Suprapubic skin (tissue), 4 donors: Measurements from ENCODE around the gene PFKFB4. TPM values are rescaled to one million over a fixed set of nuclear protein-coding genes. Genes with fewer than 3 reads are reported as not detected.

Experiments
- DNase-seq, 2 donors: peaks; one replicate each; pipeline ENCODE4 v3.0.0-alpha.2; 2019; ENCODE audit warnings: low spot score in 2 of 2
- H3K27ac ChIP-seq: fragments of 200-600 bp; sonication (generic); one replicate; pipeline ENCODE4 v1.5.1; 2019
- H3K27me3 ChIP-seq: fragments of 200-600 bp; sonication (generic); one replicate; pipeline ENCODE4 v1.5.1; 2019
- H3K36me3 ChIP-seq: fragments of 200-600 bp; sonication (generic); one replicate; pipeline ENCODE4 v1.5.1; 2019
- H3K4me1 ChIP-seq: fragments of 200-600 bp; sonication (generic); one replicate; pipeline ENCODE4 v1.5.1; 2019
- H3K4me3 ChIP-seq: fragments of 200-600 bp; sonication (generic); one replicate; pipeline ENCODE4 v1.5.1; 2019; ENCODE audit warnings: mild to moderate bottlenecking
- H3K9me3 ChIP-seq: fragments of 200-600 bp; sonication (generic); one replicate; pipeline ENCODE4 v1.5.1; 2019
- EP300 ChIP-seq: sonication (generic); formaldehyde crosslinking; IDR thresholded peaks from one replicate; pipeline ENCODE4 v1.6.1; 2017; ENCODE audit warnings: antibody characterized with exemption
- POLR2A ChIP-seq, 2 donors: fragments of 450-650 bp; IDR thresholded peaks; one replicate each; pipeline ENCODE4 v1.6.1; 2017; ENCODE audit warnings: antibody characterized with exemption in 2 of 2, mild to moderate bottlenecking in 2 of 2, moderate library complexity in 2 of 2
- POLR2AphosphoS5 ChIP-seq, 3 donors: sonication (generic); formaldehyde crosslinking; IDR thresholded peaks; one replicate each; pipeline ENCODE4 v1.6.1; 2017; ENCODE audit warnings: antibody characterized with exemption in 3 of 3
- WGBS: methylation state at CpG from one replicate; pipeline ENCODE4 v1.1.5; 2018; 5-methylcytosine and 5-hydroxymethylcytosine counted together
- total RNA-seq, 4 donors: library from RNA; depleted of rRNA; stranded (reverse); fragments of >200 nt; gene quantifications; one replicate each; pipeline ENCODE4 v1.1.0, GENCODE V29; 2016
- TF ChIP-seq, protein P1 (sequence below), 2 donors: fragments of 200-600 bp in 1 of 2; fragments of 450-650 bp in 1 of 2; sonication (generic) in 1 of 2; IDR thresholded peaks; one replicate each; pipeline ENCODE4 v1.5.1; 2016 to 2019; ENCODE audit warnings: antibody characterized with exemption in 2 of 2, mild to moderate bottlenecking in 1 of 2, moderate library complexity in 1 of 2

The PFKFB4 gene
- total RNA-seq, 4 donors from 2014 or later = 3.6 to 12.7 (median 8.3) TPM

- H3K9me3 ChIP-seq = no peaks in the 10 kb centered on the region
- DNase-seq = no peak
- peaks cover 45% of the 10 kb centered on the region for H3K4me1 ChIP-seq
- H3K4me3 ChIP-seq = no peak overlapping the region
- 82% methylated on average over 5 of the region's 5 CpGs for WGBS
- H3K36me3 ChIP-seq = peaks cover 4% of the 10 kb centered on the region
- H3K27me3 ChIP-seq = no peaks in the 10 kb centered on the region
- no peak for TF ChIP-seq POLR2AphosphoS5 (IDR thresholded peaks at IDR 0.05)
- TF ChIP-seq, protein P1, sequence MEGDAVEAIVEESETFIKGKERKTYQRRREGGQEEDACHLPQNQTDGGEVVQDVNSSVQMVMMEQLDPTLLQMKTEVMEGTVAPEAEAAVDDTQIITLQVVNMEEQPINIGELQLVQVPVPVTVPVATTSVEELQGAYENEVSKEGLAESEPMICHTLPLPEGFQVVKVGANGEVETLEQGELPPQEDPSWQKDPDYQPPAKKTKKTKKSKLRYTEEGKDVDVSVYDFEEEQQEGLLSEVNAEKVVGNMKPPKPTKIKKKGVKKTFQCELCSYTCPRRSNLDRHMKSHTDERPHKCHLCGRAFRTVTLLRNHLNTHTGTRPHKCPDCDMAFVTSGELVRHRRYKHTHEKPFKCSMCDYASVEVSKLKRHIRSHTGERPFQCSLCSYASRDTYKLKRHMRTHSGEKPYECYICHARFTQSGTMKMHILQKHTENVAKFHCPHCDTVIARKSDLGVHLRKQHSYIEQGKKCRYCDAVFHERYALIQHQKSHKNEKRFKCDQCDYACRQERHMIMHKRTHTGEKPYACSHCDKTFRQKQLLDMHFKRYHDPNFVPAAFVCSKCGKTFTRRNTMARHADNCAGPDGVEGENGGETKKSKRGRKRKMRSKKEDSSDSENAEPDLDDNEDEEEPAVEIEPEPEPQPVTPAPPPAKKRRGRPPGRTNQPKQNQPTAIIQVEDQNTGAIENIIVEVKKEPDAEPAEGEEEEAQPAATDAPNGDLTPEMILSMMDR (IDR thresholded peaks at IDR 0.05) = no peak
- no peak for TF ChIP-seq EP300
- TF ChIP-seq POLR2A (IDR thresholded peaks at IDR 0.05) = no peak
- H3K27ac ChIP-seq = peak overlapping the region; percentile 90
These were observed 54.5 kb downstream of the PFKFB4 start for GRCh38 chr3:48502121-48502520.

- H3K36me3 ChIP-seq = peaks cover 11% of the 10 kb centered on the region
- no peak overlapping the region for H3K4me3 ChIP-seq
- WGBS = 61% methylated on average over 5 of the region's 7 CpGs
- H3K9me3 ChIP-seq = no peaks in the 10 kb centered on the region
- no peak overlapping the region for H3K27ac ChIP-seq
- DNase-seq = peak in 1 of 2 donors; percentile 57
- TF ChIP-seq POLR2A (IDR thresholded peaks at IDR 0.05) = no peak
- TF ChIP-seq, protein P1 (IDR thresholded peaks at IDR 0.05) = no peak
- TF ChIP-seq POLR2AphosphoS5 (IDR thresholded peaks at IDR 0.05) = no peak
- no peak for TF ChIP-seq EP300
- peaks cover 38% of the 10 kb centered on the region for H3K4me1 ChIP-seq
- no peaks in the 10 kb centered on the region for H3K27me3 ChIP-seq
These were observed 55.4 kb downstream of the PFKFB4 start for GRCh38 chr3:48501196-48501595.

GRCh38 chr3:48500656-48501055, 55.9 kb downstream of the PFKFB4 start:
- Histone ChIP-seq H3K27me3 (no peaks in the 10 kb centered on the region), H3K9me3 (no peaks in the 10 kb centered on the region), H3K4me1 (peaks cover 38% of the 10 kb centered on the region), H3K36me3 (peaks cover 16% of the 10 kb centered on the region), H3K4me3 (no peak overlapping the region), H3K27ac (no peak overlapping the region)
- 87% methylated on average over 5 of the region's 5 CpGs for WGBS
- TF ChIP-seq, protein P1 (IDR thresholded peaks at IDR 0.05) = no peak
- TF ChIP-seq EP300 (no peak), POLR2A (IDR thresholded peaks at IDR 0.05) (no peak), POLR2AphosphoS5 (IDR thresholded peaks at IDR 0.05) (no peak)
- peak in 1 of 2 donors; percentile 44 for DNase-seq

- no peak for TF ChIP-seq POLR2AphosphoS5 (IDR thresholded peaks at IDR 0.05)
- TF ChIP-seq EP300 = no peak
- no peak for TF ChIP-seq POLR2A (IDR thresholded peaks at IDR 0.05)
- TF ChIP-seq, protein P1 (IDR thresholded peaks at IDR 0.05) = no peak
- Histone ChIP-seq H3K27ac (peak overlapping the region; percentile 68), H3K27me3 (no peaks in the 10 kb centered on the region), H3K36me3 (peaks cover 20% of the 10 kb centered on the region), H3K4me3 (no peak overlapping the region), H3K4me1 (peaks cover 8% of the 10 kb centered on the region), H3K9me3 (no peaks in the 10 kb centered on the region)
- 62% methylated on average over 3 of the region's 3 CpGs for WGBS
- peak in 1 of 2 donors; percentile 22 for DNase-seq
These were observed 63.5 kb downstream of the PFKFB4 start for GRCh38 chr3:48493203-48493501.

- Histone ChIP-seq H3K4me3 (no peak overlapping the region), H3K36me3 (peaks cover 20% of the 10 kb centered on the region), H3K27me3 (no peaks in the 10 kb centered on the region), H3K4me1 (peaks cover 8% of the 10 kb centered on the region), H3K9me3 (no peaks in the 10 kb centered on the region), H3K27ac (peak overlapping the region; percentile 68)
- WGBS = 56% methylated on average over 7 of the region's 7 CpGs
- peak in 1 of 2 donors; percentile 15 for DNase-seq
- TF ChIP-seq EP300 = no peak
- no peak for TF ChIP-seq POLR2AphosphoS5 (IDR thresholded peaks at IDR 0.05)
- no peak for TF ChIP-seq POLR2A (IDR thresholded peaks at IDR 0.05)
- TF ChIP-seq, protein P1 (IDR thresholded peaks at IDR 0.05) = no peak
These were observed 64.0 kb downstream of the PFKFB4 start for GRCh38 chr3:48492461-48493202.
